ENCODE measurements around the gene TTC27.

DNA sequence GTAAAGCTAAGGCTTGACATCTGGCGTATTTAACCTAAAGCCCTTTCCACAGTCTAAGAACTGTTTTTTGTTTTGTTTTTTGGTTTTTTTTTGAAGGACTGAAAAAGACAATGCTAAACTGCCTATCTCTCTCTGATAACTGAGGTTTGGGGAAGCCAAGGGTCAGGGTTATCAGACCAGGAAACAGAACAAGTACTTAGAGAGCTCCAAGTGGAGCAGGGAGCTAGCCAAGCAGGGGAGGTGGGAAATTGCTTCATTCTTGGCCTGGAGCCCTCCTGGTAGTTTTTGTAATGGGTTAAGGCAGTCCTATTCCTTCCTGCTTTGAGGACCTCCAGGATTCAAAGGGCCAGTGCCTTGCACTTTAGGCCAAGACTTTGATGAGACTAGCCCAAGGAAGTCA lies 164.6 kb downstream of the TTC27 start:
- TF ChIP-seq PML (IDR thresholded peaks at IDR 0.05; ENCODE audit: low read length) = no peak
- TF ChIP-seq, protein P1, sequence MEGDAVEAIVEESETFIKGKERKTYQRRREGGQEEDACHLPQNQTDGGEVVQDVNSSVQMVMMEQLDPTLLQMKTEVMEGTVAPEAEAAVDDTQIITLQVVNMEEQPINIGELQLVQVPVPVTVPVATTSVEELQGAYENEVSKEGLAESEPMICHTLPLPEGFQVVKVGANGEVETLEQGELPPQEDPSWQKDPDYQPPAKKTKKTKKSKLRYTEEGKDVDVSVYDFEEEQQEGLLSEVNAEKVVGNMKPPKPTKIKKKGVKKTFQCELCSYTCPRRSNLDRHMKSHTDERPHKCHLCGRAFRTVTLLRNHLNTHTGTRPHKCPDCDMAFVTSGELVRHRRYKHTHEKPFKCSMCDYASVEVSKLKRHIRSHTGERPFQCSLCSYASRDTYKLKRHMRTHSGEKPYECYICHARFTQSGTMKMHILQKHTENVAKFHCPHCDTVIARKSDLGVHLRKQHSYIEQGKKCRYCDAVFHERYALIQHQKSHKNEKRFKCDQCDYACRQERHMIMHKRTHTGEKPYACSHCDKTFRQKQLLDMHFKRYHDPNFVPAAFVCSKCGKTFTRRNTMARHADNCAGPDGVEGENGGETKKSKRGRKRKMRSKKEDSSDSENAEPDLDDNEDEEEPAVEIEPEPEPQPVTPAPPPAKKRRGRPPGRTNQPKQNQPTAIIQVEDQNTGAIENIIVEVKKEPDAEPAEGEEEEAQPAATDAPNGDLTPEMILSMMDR (IDR thresholded peaks at IDR 0.05 in 2 of 3, conservative IDR thresholded peaks at IDR 0.05 in 1 of 3; ENCODE audit: control insufficient read depth in 2 of 3, extremely low read depth in 1 of 3, insufficient read depth in 1 of 3, low read depth in 3 of 3, low read length in 3 of 3) = no peak
- TF ChIP-seq EZH2 (IDR thresholded peaks at IDR 0.05; ENCODE audit: borderline replicate concordance, control insufficient read depth, low read depth, low read length) = no peak
- no peak for TF ChIP-seq RBBP5 (conservative IDR thresholded peaks at IDR 0.05)
